Measurements from ENCODE around the gene SPSB2. TPM values are rescaled to one million over a fixed set of nuclear protein-coding genes. Genes with fewer than 3 reads are reported as not detected.

Gene SPSB2
- total RNA-seq, 1 donor from 2014 or later = 2.8 TPM

Other genes with a start within 250 kb of the SPSB2 start
- gene LPAR5, start 237.3 kb downstream of the SPSB2 start, total RNA-seq = 0.62 TPM
- gene ACRBP, start 225.9 kb downstream of the SPSB2 start, total RNA-seq = 0.62 TPM
- 65.0 TPM for gene ING4, start 210.2 kb downstream of the SPSB2 start, total RNA-seq
- 15.1 TPM for gene ZNF384, start 183.9 kb downstream of the SPSB2 start, total RNA-seq
- 1.2 TPM for gene PIANP, start 172.5 kb downstream of the SPSB2 start, total RNA-seq
- 37.1 TPM for gene COPS7A, start 149.3 kb downstream of the SPSB2 start, total RNA-seq
- 81.4 TPM for gene MLF2, start 120.2 kb downstream of the SPSB2 start, total RNA-seq
- 26.8 TPM for gene PTMS, start 106.9 kb downstream of the SPSB2 start, total RNA-seq
- not detected for gene LAG3, start 100.8 kb downstream of the SPSB2 start, total RNA-seq
- gene CD4, start 83.8 kb downstream of the SPSB2 start, total RNA-seq = 2.3 TPM
- gene GPR162, start 51.5 kb downstream of the SPSB2 start, total RNA-seq = 61.3 TPM
- gene P3H3, start 44.9 kb downstream of the SPSB2 start, total RNA-seq = 11.2 TPM
- 0.94 TPM for gene GNB3, start 32.4 kb downstream of the SPSB2 start, total RNA-seq
- gene CDCA3, start 22.0 kb downstream of the SPSB2 start, total RNA-seq = 3.9 TPM
- 66.8 TPM for gene USP5, start 21.2 kb downstream of the SPSB2 start, total RNA-seq
- gene TPI1, start 5.8 kb downstream of the SPSB2 start, total RNA-seq = 179 TPM
- 7.6 TPM for gene LRRC23, start 31.5 kb upstream of the SPSB2 start, total RNA-seq
- gene ENO2, start 41.3 kb upstream of the SPSB2 start, total RNA-seq = 137 TPM
- 9.2 TPM for gene ATN1, start 54.7 kb upstream of the SPSB2 start, total RNA-seq
- not detected for gene RNU7-1, start 70.5 kb upstream of the SPSB2 start, total RNA-seq
- 243 TPM for gene C12orf57, start 70.7 kb upstream of the SPSB2 start, total RNA-seq
- 3.1 TPM for gene PTPN6, start 78.1 kb upstream of the SPSB2 start, total RNA-seq
- 102 TPM for gene PHB2, start 97.4 kb upstream of the SPSB2 start, total RNA-seq
- 26.0 TPM for gene EMG1, start 97.6 kb upstream of the SPSB2 start, total RNA-seq
- gene LPCAT3, start 145.2 kb upstream of the SPSB2 start, total RNA-seq = 6.6 TPM
- 10.8 TPM for gene C1S, start 187.4 kb upstream of the SPSB2 start, total RNA-seq
- 2.5 TPM for gene C1R, start 219.1 kb upstream of the SPSB2 start, total RNA-seq
- gene C1RL, start 235.9 kb upstream of the SPSB2 start, total RNA-seq = 3.4 TPM

Measured in occipital lobe (tissue), 1 donor.